Kidney (tissue), 14 donors: ENCODE measurements around the gene ADAMTS19. TPM values are rescaled to one million over a fixed set of nuclear protein-coding genes. Genes with fewer than 3 reads are reported as not detected.

Experiments used
- DNase-seq, 5 donors: peaks; one replicate each; pipeline ENCODE4 v3.0.0-alpha.2; 2013 to 2020
- FAIRE-seq: peaks from 2 replicates; lab custom pipeline; 2012; peaks lifted over from hg19 to GRCh38; lab: Jason Lieb, UNC
- H3K27ac ChIP-seq, 2 donors: one replicate each; pipeline ENCODE4 v1.7.0; 2013; ENCODE audit warnings: low read depth in 2 of 2, low read length in 2 of 2, inconsistent platforms in 1 of 2
- H3K27me3 ChIP-seq: one replicate; pipeline ENCODE4 v1.7.1; 2013; ENCODE audit warnings: low read length, inconsistent platforms; ENCODE audit not compliant: control insufficient read depth, insufficient read depth
- H3K36me3 ChIP-seq, 3 donors: one replicate each; pipeline versions ENCODE4 v1.7.0 to v1.7.1; 2013; ENCODE audit warnings: low read length in 3 of 3, control low read depth in 1 of 3, inconsistent platforms in 1 of 3; ENCODE audit not compliant: insufficient read depth in 3 of 3, control insufficient read depth in 2 of 3
- H3K4me1 ChIP-seq, 3 donors: one replicate each; pipeline versions ENCODE4 v1.7.0 to v1.7.1; 2013; ENCODE audit warnings: low read length in 3 of 3, inconsistent platforms in 1 of 3, low read depth in 1 of 3; ENCODE audit not compliant: control insufficient read depth in 2 of 3, insufficient read depth in 2 of 3
- H3K4me3 ChIP-seq, 3 donors: one replicate each; pipeline versions ENCODE4 v1.7.0 to v1.8.1; 2013; ENCODE audit warnings: low read length in 3 of 3, control low read depth in 1 of 3, inconsistent platforms in 1 of 3
- H3K9ac ChIP-seq, 3 donors: one replicate each; pipeline versions ENCODE4 v1.7.0 to v1.7.1; 2013; ENCODE audit warnings: low read length in 3 of 3, control low read depth in 1 of 3, inconsistent platforms in 1 of 3
- H3K9me3 ChIP-seq, 3 donors: one replicate each; pipeline versions ENCODE4 v1.7.0 to v1.7.1; 2013; ENCODE audit warnings: low read length in 3 of 3, control low read depth in 1 of 3, inconsistent platforms in 1 of 3; ENCODE audit not compliant: control insufficient read depth in 2 of 3, insufficient read depth in 1 of 3
- intact Hi-C: fragments of 100-400 bp; cut with DNase I; formaldehyde crosslinking; loops from one replicate; pipeline ENCODE4 v1.11.1; 2022
- polyA plus RNA-seq: library from polyadenylated mRNA; stranded (reverse); fragments of 350-450 nt; fragmentation: Illumina TruSeq; extraction: RNeasy Lipid Tissue Mini Kit (QIAGEN cat#74804); gene quantifications from one replicate; pipeline ENCODE4 v1.2.3, GENCODE V29; 2014; ENCODE audit warnings: low read depth, low replicate concordance; ENCODE audit not compliant: insufficient read depth
- total RNA-seq: library from RNA; stranded (reverse); fragmentation: NEBNext Ultra II Directional; extraction: Animal tissue kit (Norgen Biotek cat#: 25700); gene quantifications from one replicate; pipeline ENCODE4 v1.2.1, GENCODE V29; 2021
- TF ChIP-seq, protein P1 (sequence below): IDR thresholded peaks from 3 replicates; pipeline ENCODE4 v1.5.1; 2012; ENCODE audit warnings: mild to moderate bottlenecking, moderate library complexity, borderline replicate concordance; ENCODE audit not compliant: insufficient read depth; ENCODE audit errors: extremely low read depth
- donor health status: control.
- donor health status: control.
- donor health status: control.
- donor health status: control.
- donor health status: control.
- donor health status: DM: yes; HTN: yes; CAD: no.
- donor health status: Normal renal cell carcinoma (clear cell type).

Gene ADAMTS19
- total and polyA plus RNA-seq, 2 donors from 2014 or later: 0.73 TPM; not detected in 1

DNA sequence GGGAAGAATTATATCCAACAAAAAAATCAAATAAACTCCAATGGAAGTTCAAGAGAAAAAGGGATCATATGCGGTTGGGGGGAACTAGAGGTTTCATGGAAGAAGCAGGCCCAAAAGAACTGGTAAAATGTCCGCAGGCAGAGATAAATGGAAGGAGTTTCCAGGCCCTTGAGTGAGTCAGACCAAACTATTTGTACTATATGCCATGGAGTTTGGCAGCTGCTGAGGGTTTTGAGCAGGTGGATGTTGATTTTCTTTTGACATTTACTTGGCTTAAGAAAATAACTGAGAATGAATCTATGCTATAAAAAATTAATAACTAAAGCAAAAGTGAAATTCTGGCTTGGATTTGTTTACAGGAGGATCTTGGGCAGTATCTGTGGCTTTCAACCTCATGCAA is 321.5 kb downstream of the ADAMTS19 start:
- Histone ChIP-seq H3K4me1 (no peaks in the 10 kb centered on the region), H3K27ac (no peak overlapping the region), H3K9ac (no peak overlapping the region), H3K36me3 (no peaks in the 10 kb centered on the region), H3K4me3 (no peak overlapping the region), H3K27me3 (no peaks in the 10 kb centered on the region), H3K9me3 (no peaks in the 10 kb centered on the region)
- FAIRE-seq: no peak
- DNase-seq: no peak
- intact Hi-C loops: no loop called here
- TF ChIP-seq, protein P1, sequence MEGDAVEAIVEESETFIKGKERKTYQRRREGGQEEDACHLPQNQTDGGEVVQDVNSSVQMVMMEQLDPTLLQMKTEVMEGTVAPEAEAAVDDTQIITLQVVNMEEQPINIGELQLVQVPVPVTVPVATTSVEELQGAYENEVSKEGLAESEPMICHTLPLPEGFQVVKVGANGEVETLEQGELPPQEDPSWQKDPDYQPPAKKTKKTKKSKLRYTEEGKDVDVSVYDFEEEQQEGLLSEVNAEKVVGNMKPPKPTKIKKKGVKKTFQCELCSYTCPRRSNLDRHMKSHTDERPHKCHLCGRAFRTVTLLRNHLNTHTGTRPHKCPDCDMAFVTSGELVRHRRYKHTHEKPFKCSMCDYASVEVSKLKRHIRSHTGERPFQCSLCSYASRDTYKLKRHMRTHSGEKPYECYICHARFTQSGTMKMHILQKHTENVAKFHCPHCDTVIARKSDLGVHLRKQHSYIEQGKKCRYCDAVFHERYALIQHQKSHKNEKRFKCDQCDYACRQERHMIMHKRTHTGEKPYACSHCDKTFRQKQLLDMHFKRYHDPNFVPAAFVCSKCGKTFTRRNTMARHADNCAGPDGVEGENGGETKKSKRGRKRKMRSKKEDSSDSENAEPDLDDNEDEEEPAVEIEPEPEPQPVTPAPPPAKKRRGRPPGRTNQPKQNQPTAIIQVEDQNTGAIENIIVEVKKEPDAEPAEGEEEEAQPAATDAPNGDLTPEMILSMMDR: no peak
